Muscle of leg (tissue), 11 donors: ENCODE results near the gene CSAD. TPM values are rescaled to one million over a fixed set of nuclear protein-coding genes. Genes with fewer than 3 reads are reported as not detected.

Source experiments
- DNase-seq: peaks from one replicate; pipeline ENCODE4 v3.0.0; 2013
- H3K27ac ChIP-seq: one replicate; pipeline ENCODE4 v1.5.1; 2013; ENCODE audit warnings: mild to moderate bottlenecking, low read length, control low read depth
- H3K27me3 ChIP-seq: one replicate; pipeline ENCODE4 v1.6.1; 2013; ENCODE audit warnings: low read length; ENCODE audit not compliant: control insufficient read depth, insufficient read depth
- H3K36me3 ChIP-seq: one replicate; pipeline ENCODE4 v1.6.1; 2013; ENCODE audit warnings: low read length; ENCODE audit not compliant: control insufficient read depth, insufficient read depth
- H3K4me1 ChIP-seq: one replicate; pipeline ENCODE4 v1.6.1; 2013; ENCODE audit warnings: low read length; ENCODE audit not compliant: control insufficient read depth, insufficient read depth
- H3K4me3 ChIP-seq: one replicate; pipeline ENCODE4 v1.5.1; 2013; ENCODE audit warnings: low read length, control low read depth
- H3K9me3 ChIP-seq: replicated peaks from 2 replicates; pipeline ENCODE4 v1.6.1; 2013; ENCODE audit warnings: low read depth, low read length; ENCODE audit not compliant: control insufficient read depth
- WGBS: methylation state at CpG from one replicate; pipeline ENCODE4 v1.1.5; 2013; ENCODE audit warnings: missing lambda C conversion rate; ENCODE audit not compliant: insufficient coverage; 5-methylcytosine and 5-hydroxymethylcytosine counted together
- polyA plus RNA-seq, 8 donors: library from polyadenylated mRNA; unstranded; fragments of 120-200 nt; gene quantifications; one replicate each; pipeline versions ENCODE4 v1.2.1 to v1.2.3, GENCODE V29; 2013; ENCODE audit warnings: inconsistent platforms in 1 of 8, low replicate concordance in 1 of 8; ENCODE audit not compliant: insufficient read length in 8 of 8, insufficient read depth in 1 of 8
- total RNA-seq: library from RNA; stranded (reverse); fragments of 120-200 nt; gene quantifications from one replicate; pipeline ENCODE4 v1.2.4, GENCODE V29; 2013

The CSAD gene
- total and polyA plus RNA-seq, 9 donors, result 16.2 to 55.0 (median 31.2) TPM

GRCh38 chr12:53224061-53224896 is 43.6 kb upstream of the CSAD start:
- peaks cover 42% of the 10 kb centered on the region for H3K4me1 ChIP-seq
- no peaks in the 10 kb centered on the region for H3K9me3 ChIP-seq
- H3K36me3 ChIP-seq, result no peaks in the 10 kb centered on the region
- no peaks in the 10 kb centered on the region for H3K27me3 ChIP-seq
- WGBS, result 33% methylated on average over 10 of the region's 11 CpGs
- H3K27ac ChIP-seq, result peak overlapping the region; percentile 50
- DNase-seq, result peak; percentile 75
- H3K4me3 ChIP-seq, result no peak overlapping the region

- WGBS, result 3% methylated on average over 8 of the region's 16 CpGs
- Histone ChIP-seq H3K9me3 (no peaks in the 10 kb centered on the region), H3K36me3 (no peaks in the 10 kb centered on the region), H3K4me1 (peaks cover 47% of the 10 kb centered on the region), H3K27me3 (no peaks in the 10 kb centered on the region), H3K27ac (peak overlapping the region; percentile 89), H3K4me3 (no peak overlapping the region)
- peak; percentile 74 for DNase-seq
Observed at GRCh38 chr12:53223389-53224060, 42.8 kb upstream of the CSAD start.

- peaks cover 54% of the 10 kb centered on the region for H3K4me1 ChIP-seq
- WGBS, result 39% methylated on average over 2 of the region's 4 CpGs
- no peaks in the 10 kb centered on the region for H3K27me3 ChIP-seq
- no peaks in the 10 kb centered on the region for H3K9me3 ChIP-seq
- no peak for DNase-seq
- no peak overlapping the region for H3K4me3 ChIP-seq
- no peaks in the 10 kb centered on the region for H3K36me3 ChIP-seq
- H3K27ac ChIP-seq, result peak overlapping the region; percentile 89
Observed at GRCh38 chr12:53222806-53223261, 42.1 kb upstream of the CSAD start.

DNA sequence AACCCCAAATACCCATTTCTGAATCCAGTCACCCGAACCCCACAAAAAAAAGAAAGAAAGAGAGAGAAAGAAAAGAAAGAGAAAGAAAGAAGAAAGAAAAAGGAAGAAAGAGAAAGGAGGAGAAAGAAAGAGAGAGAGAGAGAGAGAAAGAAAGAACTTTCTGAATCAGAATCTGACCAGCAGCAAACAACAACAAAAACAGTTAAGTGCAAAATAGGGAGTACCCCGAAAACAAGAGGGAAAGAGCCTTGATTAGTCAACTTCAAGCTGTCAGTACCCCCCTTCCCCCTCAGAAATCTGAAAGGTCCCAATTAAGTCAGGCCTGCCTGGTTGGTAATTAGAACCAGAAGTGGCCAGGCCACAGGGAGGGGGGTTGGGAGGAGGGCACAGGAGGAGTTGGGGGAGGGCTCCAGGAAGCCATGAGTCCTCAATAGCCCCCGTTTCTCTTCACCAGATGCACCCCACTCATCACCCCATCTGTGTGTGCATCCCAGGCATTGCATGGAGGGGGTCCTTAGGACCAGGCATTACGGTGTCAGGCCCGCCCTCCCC is 41.5 kb upstream of the CSAD start:
- peak overlapping the region; percentile 89 for H3K27ac ChIP-seq
- no peak for DNase-seq
- no peaks in the 10 kb centered on the region for H3K36me3 ChIP-seq
- no CpG with 5 or more reads among the region's 5 CpGs for WGBS
- no peaks in the 10 kb centered on the region for H3K9me3 ChIP-seq
- H3K4me3 ChIP-seq, result peak overlapping the region; percentile 34
- no peaks in the 10 kb centered on the region for H3K27me3 ChIP-seq
- peaks cover 60% of the 10 kb centered on the region for H3K4me1 ChIP-seq

- Histone ChIP-seq H3K4me1 (peaks cover 67% of the 10 kb centered on the region), H3K4me3 (peak overlapping the region; percentile 67), H3K27ac (peak overlapping the region; percentile 100), H3K36me3 (no peaks in the 10 kb centered on the region), H3K27me3 (no peaks in the 10 kb centered on the region), H3K9me3 (no peaks in the 10 kb centered on the region)
- under 1% methylated on average over 50 of the region's 72 CpGs for WGBS
- DNase-seq, result peak; percentile 84
Observed at GRCh38 chr12:53221203-53222080, 40.7 kb upstream of the CSAD start.

- no peaks in the 10 kb centered on the region for H3K36me3 ChIP-seq
- H3K4me3 ChIP-seq, result peak overlapping the region; percentile 67
- peak overlapping the region; percentile 100 for H3K27ac ChIP-seq
- peaks cover 73% of the 10 kb centered on the region for H3K4me1 ChIP-seq
- peak; percentile 98 for DNase-seq
- H3K27me3 ChIP-seq, result no peaks in the 10 kb centered on the region
- no peaks in the 10 kb centered on the region for H3K9me3 ChIP-seq
- 0% methylated on average over 27 of the region's 42 CpGs for WGBS
Observed at GRCh38 chr12:53220694-53221202, 40.0 kb upstream of the CSAD start.

GRCh38 chr12:53219956-53220693 is 39.4 kb upstream of the CSAD start:
- Histone ChIP-seq H3K4me3 (peak overlapping the region; percentile 67), H3K9me3 (no peaks in the 10 kb centered on the region), H3K27ac (peak overlapping the region; percentile 100), H3K27me3 (no peaks in the 10 kb centered on the region), H3K36me3 (peaks cover 5% of the 10 kb centered on the region), H3K4me1 (peaks cover 77% of the 10 kb centered on the region)
- DNase-seq, result peak; percentile 91
- 1% methylated on average over 29 of the region's 53 CpGs for WGBS

DNA sequence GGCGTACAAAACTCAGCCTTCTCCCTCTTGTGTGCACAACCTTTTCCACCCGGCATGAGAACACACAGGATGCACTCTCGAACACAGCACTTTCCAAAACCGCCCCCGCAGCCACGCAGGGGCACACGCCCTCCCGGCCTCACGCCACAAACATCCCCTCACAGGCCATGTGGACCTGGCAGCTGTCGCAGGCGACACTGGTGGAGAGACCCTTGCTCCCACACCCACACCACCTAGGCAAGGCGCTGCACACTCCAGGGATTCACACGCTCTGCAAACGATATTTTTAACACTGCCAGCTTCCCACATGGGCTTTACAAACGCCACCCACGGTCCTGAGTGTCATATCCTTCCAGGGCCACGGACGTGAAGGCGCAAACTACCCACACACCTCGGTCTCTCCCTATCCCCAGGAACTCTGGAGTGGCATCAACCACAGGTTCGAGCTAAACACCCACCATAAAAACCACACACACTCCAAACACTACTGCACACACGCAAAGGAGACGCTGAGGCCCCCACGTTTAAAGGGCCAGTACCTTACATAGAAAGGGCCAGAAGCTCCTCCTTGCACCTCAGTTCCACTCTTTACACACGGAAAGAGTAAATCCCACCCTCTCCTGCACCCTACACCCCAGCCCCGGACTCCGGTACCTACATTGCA is 38.7 kb upstream of the CSAD start:
- peak; percentile 69 for DNase-seq
- under 1% methylated on average over 27 of the region's 27 CpGs for WGBS
- H3K4me1 ChIP-seq, result peaks cover 76% of the 10 kb centered on the region

More for the DNA sequence above, 38.7 kb upstream of the CSAD start:
- peak overlapping the region; percentile 67 for H3K4me3 ChIP-seq
- H3K27me3 ChIP-seq, result no peaks in the 10 kb centered on the region
- peaks cover 11% of the 10 kb centered on the region for H3K36me3 ChIP-seq
- no peaks in the 10 kb centered on the region for H3K9me3 ChIP-seq
- H3K27ac ChIP-seq, result peak overlapping the region; percentile 100
